ENCODE results near the gene GFOD1. TPM values are rescaled to one million over a fixed set of nuclear protein-coding genes. Genes with fewer than 3 reads are reported as not detected.

The GFOD1 gene
- total and polyA plus RNA-seq, 2 of the 4 experiments (the other 2 are of a cell fraction): 1.8 to 3.4 TPM

- no peak overlapping the region for H4K8ac ChIP-seq (ENCODE audit: low read depth in 2 of 2, low read length in 2 of 2)
- no peak overlapping the region for H2BK5ac ChIP-seq (ENCODE audit: low read depth, low read length, poor library complexity, severe bottlenecking)
- no peaks in the 10 kb centered on the region for H3K9me1 ChIP-seq (ENCODE audit: insufficient read depth, low read length)
- intact Hi-C loops (cut with micrococcal nuclease) (no loop called here), in situ Hi-C loops (cut with MboI; ENCODE audit: low sequenced_read_pairs) (loop anchor here (5.0 kb wide), 1 partner anchor 195 kb away; no protein-coding TSS in a partner anchor), dilution Hi-C loops (cut with HindIII; ENCODE audit: low sequenced_read_pairs, unreplicated experiment) (no loop called here)
- no peaks in the 10 kb centered on the region for H3K36me3 ChIP-seq (ENCODE audit: control insufficient read depth, insufficient read depth, low read length)
- no peak overlapping the region for H4K5ac ChIP-seq (ENCODE audit: low read depth, low read length)
- H2BK120ac ChIP-seq (ENCODE audit: low read depth, low read length): no peak overlapping the region
- no peak overlapping the region for H3K4me3 ChIP-seq (ENCODE audit: insufficient read depth, low read depth, low read length)
- no peak overlapping the region for H2BK20ac ChIP-seq (ENCODE audit: low read depth, low read length)
- H3K18ac ChIP-seq (ENCODE audit: low read depth, low read length): no peak overlapping the region
- H3K27me3 ChIP-seq (ENCODE audit: control insufficient read depth, insufficient read depth, low read length): no peaks in the 10 kb centered on the region
- peak overlapping the region; percentile 4; the same call in 1 of the 2 replicates for H4K91ac ChIP-seq (ENCODE audit: insufficient read depth, low read depth, low read length)
- no peak for DNase-seq
- H3K4me2 ChIP-seq (ENCODE audit: low read depth, low read length): no peak overlapping the region
- no peaks in the 10 kb centered on the region for H3K79me1 ChIP-seq (ENCODE audit: low read depth in 1 of 2, low read length in 2 of 2)
- H2AK9ac ChIP-seq (replicated peaks; ENCODE audit: low read depth, low read length, poor library complexity): peak overlapping the region; percentile 40
- no peak for ATAC-seq (ENCODE audit: low read depth)
- no peaks in the 10 kb centered on the region for H4K20me1 ChIP-seq (ENCODE audit: insufficient read depth, low read length)
- no peak overlapping the region for H2BK15ac ChIP-seq (ENCODE audit: low read depth, low read length)
- BruUV-seq (replicated peaks): no TSS peak
- ChIA-PET CTCF (no interaction called here), POLR2A (ENCODE audit: unreplicated experiment) (no interaction called here)
- H3K14ac ChIP-seq (replicated peaks; ENCODE audit: low read depth, low read length): no peak overlapping the region
- peak overlapping the region; percentile 40 for H2AFZ ChIP-seq (replicated peaks; ENCODE audit: low read length, poor library complexity)
- H2AK5ac ChIP-seq (ENCODE audit: low read depth, low read length): no peak overlapping the region
- H3K4ac ChIP-seq (ENCODE audit: low read depth, low read length): no peak overlapping the region
- peaks cover 2% of the 10 kb centered on the region; the same call in 1 of the 2 replicates for H3K9me3 ChIP-seq (ENCODE audit: control insufficient read depth, insufficient read depth, low read length)
- H3K56ac ChIP-seq (ENCODE audit: extremely low read depth, insufficient read depth, low read length): no peak overlapping the region
- WGBS, 2 experiments (ENCODE audit: extremely low coverage in 2 of 2, insufficient read length in 1 of 2): 72% methylated on average over 3 of the region's 5 CpGs; no CpG with 5 or more reads in 1 of the 2 experiments
- TF ChIP-seq BHLHE40 (IDR thresholded peaks at IDR 0.05; ENCODE audit: low read depth, low read length) (no peak), MAFK (IDR thresholded peaks at IDR 0.05; ENCODE audit: low read depth, low read length) (0 out of 2 replicates have a peak, but pooled peaks have one; percentile 20)
- H3K4me1 ChIP-seq (ENCODE audit: control insufficient read depth, insufficient read depth, low read length): no peaks in the 10 kb centered on the region
- no peak overlapping the region for H3K23ac ChIP-seq (ENCODE audit: low read depth, low read length)
- H3K9ac ChIP-seq (ENCODE audit: low read depth, low read length): no peak overlapping the region
- no peak overlapping the region for H3K27ac ChIP-seq (ENCODE audit: insufficient read depth, low read length)
These were observed 144.9 kb downstream of the GFOD1 start for GRCh38 chr6:13342414-13343019.
